ENCODE data around the gene NCKIPSD. TPM values are rescaled to one million over a fixed set of nuclear protein-coding genes. Genes with fewer than 3 reads are reported as not detected.

Gene NCKIPSD
- total RNA-seq, 1 experiment from 2014 or later: 46.0 TPM

- Histone ChIP-seq H3K18ac (ENCODE audit: insufficient read length, low read depth, low read length) (no peak overlapping the region), H3K9me3 (ENCODE audit: control insufficient read depth, low read depth, low read length) (no peaks in the 10 kb centered on the region), H2BK12ac (ENCODE audit: insufficient read length, low read depth, low read length) (no peak overlapping the region), H3T11ph (ENCODE audit: low read length) (no peak overlapping the region), H3K23ac (ENCODE audit: insufficient read length, low read depth, low read length) (no peak overlapping the region), H2BK20ac (ENCODE audit: low read depth, low read length, poor library complexity, severe bottlenecking) (no peak overlapping the region), H2AK5ac (ENCODE audit: insufficient read length, low read length) (no peak overlapping the region), H2AFZ (ENCODE audit: low read length) (no peak overlapping the region), H2BK5ac (ENCODE audit: insufficient read length, low read length) (no peak overlapping the region), H3K27ac (ENCODE audit: insufficient read length, low read depth, low read length) (no peak overlapping the region), H3K4me2 (ENCODE audit: insufficient read depth, insufficient read length, low read length) (no peak overlapping the region), H3K27me3 (ENCODE audit: insufficient read depth, low read length) (no peaks in the 10 kb centered on the region), H2BK15ac (ENCODE audit: low read depth, low read length) (no peak overlapping the region), H3K23me2 (ENCODE audit: insufficient read length, low read depth, low read length, poor library complexity, severe bottlenecking) (peaks cover 8% of the 10 kb centered on the region), H3K79me2 (ENCODE audit: insufficient read depth, low read length) (peaks cover 5% of the 10 kb centered on the region; the same call in 1 of the 2 replicates), H3K56ac (ENCODE audit: insufficient read length, low read depth, low read length) (no peak overlapping the region), H4K5ac (ENCODE audit: insufficient read length, low read depth, low read length) (no peak overlapping the region), H3K4me1 (ENCODE audit: insufficient read depth, low read length) (peaks cover 4% of the 10 kb centered on the region; the same call in 1 of the 2 replicates), H2BK120ac (ENCODE audit: low read depth, low read length, poor library complexity, severe bottlenecking) (no peak overlapping the region), H3K79me1 (ENCODE audit: insufficient read depth, low read depth, low read length, poor library complexity, severe bottlenecking) (peaks cover 3% of the 10 kb centered on the region), H3K4ac (ENCODE audit: low read depth, low read length) (no peak overlapping the region), H4K8ac (replicated peaks; ENCODE audit: insufficient read length, low read depth, low read length) (no peak overlapping the region), H3K14ac (ENCODE audit: insufficient read depth, low read length) (no peak overlapping the region), H4K91ac (ENCODE audit: insufficient read length, low read depth, low read length) (no peak overlapping the region), H3K9ac (ENCODE audit: extremely low read depth, insufficient read length, low read length) (no peak overlapping the region), H4K20me1 (ENCODE audit: control insufficient read depth, insufficient read depth, insufficient read length) (no peaks in the 10 kb centered on the region)
- DNase-seq: no peak
- Mint-ChIP-seq H3K36me3 (ENCODE audit: insufficient read depth in 1 of 3, low read depth in 3 of 3) (peaks cover 33 to 67% (median 62%) of the 10 kb centered on the region in 3 experiments), H3K27ac (peak overlapping the region in 1 of 3 experiments; percentile 65; a peak in 1 of 7 replicates), H3K9me3 (no peaks in the 10 kb centered on the region), H3K27me3 (ENCODE audit: low read depth) (no peaks in the 10 kb centered on the region; the same call in 1 of the 2 replicates), H3K4me3 (0 out of 5 replicates have a peak overlapping the region, but pooled peaks of 1 of the 2 experiments have one; percentile 7), H3K4me1 (peaks cover 13 to 14% of the 10 kb centered on the region in 2 experiments)
- WGBS (ENCODE audit: extremely low coverage, insufficient read length, low lambda C conversion rate): no CpG with 5 or more reads among the region's 17 CpGs
- TF ChIP-seq, protein P1, sequence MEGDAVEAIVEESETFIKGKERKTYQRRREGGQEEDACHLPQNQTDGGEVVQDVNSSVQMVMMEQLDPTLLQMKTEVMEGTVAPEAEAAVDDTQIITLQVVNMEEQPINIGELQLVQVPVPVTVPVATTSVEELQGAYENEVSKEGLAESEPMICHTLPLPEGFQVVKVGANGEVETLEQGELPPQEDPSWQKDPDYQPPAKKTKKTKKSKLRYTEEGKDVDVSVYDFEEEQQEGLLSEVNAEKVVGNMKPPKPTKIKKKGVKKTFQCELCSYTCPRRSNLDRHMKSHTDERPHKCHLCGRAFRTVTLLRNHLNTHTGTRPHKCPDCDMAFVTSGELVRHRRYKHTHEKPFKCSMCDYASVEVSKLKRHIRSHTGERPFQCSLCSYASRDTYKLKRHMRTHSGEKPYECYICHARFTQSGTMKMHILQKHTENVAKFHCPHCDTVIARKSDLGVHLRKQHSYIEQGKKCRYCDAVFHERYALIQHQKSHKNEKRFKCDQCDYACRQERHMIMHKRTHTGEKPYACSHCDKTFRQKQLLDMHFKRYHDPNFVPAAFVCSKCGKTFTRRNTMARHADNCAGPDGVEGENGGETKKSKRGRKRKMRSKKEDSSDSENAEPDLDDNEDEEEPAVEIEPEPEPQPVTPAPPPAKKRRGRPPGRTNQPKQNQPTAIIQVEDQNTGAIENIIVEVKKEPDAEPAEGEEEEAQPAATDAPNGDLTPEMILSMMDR (conservative IDR thresholded peaks at IDR 0.05): no peak
Observed at GRCh38 chr3:48680811-48681540, 4.7 kb downstream of the NCKIPSD start.

Measured in H9 (cell line).